Body of pancreas (tissue), 4 donors: Measurements from ENCODE around the gene KIAA1549. TPM values are rescaled to one million over a fixed set of nuclear protein-coding genes. Genes with fewer than 3 reads are reported as not detected.
"Not testable (repeated sequence)": the region's sequence is repeated elsewhere in the genome, so short reads cannot be mapped to it uniquely, and the experiment has no call there.

Source experiments
- ATAC-seq: fragments of 150-250 bp; one replicate; pipeline ENCODE4 v1.9.1; 2016
- DNase-seq, 4 donors: peaks; one replicate each; pipeline ENCODE4 v3.0.0-alpha.2; 2019
- H3K27ac ChIP-seq, 4 donors: fragments of 200-600 bp; sonication (generic); 1 replicate in 3 of 4; 2 replicates in 1 of 4; pipeline versions ENCODE4 v1.5.1 to v1.6.1; 2016 to 2019; ENCODE audit warnings: mild to moderate bottlenecking in 1 of 4, mixed read lengths in 1 of 4, moderate library complexity in 1 of 4
- H3K27me3 ChIP-seq, 2 donors: fragments of 200-600 bp; sonication (generic); one replicate each; pipeline ENCODE4 v1.6.0; 2016; ENCODE audit warnings: mild to moderate bottlenecking in 1 of 2
- H3K36me3 ChIP-seq, 2 donors: fragments of 200-600 bp; sonication (generic); replicated peaks in 1 of 2; 2 replicates each; pipeline ENCODE4 v1.5.1; 2016; ENCODE audit warnings: low read depth in 2 of 2; ENCODE audit not compliant: insufficient read depth in 1 of 2
- H3K4me1 ChIP-seq: fragments of 200-600 bp; sonication (generic); one replicate; pipeline ENCODE4 v1.6.0; 2016
- H3K4me3 ChIP-seq, 2 donors: fragments of 200-600 bp; sonication (generic); 1 replicate in 1 of 2; 2 replicates in 1 of 2; pipeline ENCODE4 v1.5.1; 2016 to 2019
- H3K9me3 ChIP-seq, 3 donors: fragments of 200-600 bp; sonication (generic); 1 replicate in 2 of 3; 2 replicates in 1 of 3; pipeline ENCODE4 v1.5.1; 2016
- CTCF ChIP-seq, 7 experiments: fragments of 450-650 bp in 4 of 7; fragments of 200-600 bp in 3 of 7; sonication (generic) in 3 of 7; IDR thresholded peaks; one replicate each; pipeline ENCODE4 v1.5.1; 2016 to 2019; ENCODE audit warnings: antibody characterized with exemption in 7 of 7
- POLR2A ChIP-seq, 3 donors: fragments of 450-650 bp; IDR thresholded peaks; one replicate each; pipeline ENCODE4 v1.6.1; 2016; ENCODE audit warnings: antibody characterized with exemption in 3 of 3, mild to moderate bottlenecking in 2 of 3
- WGBS, 2 donors: methylation state at CpG; one replicate each; pipeline ENCODE4 v1.1.5; 2017; 5-methylcytosine and 5-hydroxymethylcytosine counted together
- intact Hi-C: fragments of 100-400 bp; cut with DNase I; formaldehyde crosslinking; loops from one replicate; pipeline ENCODE4 v1.15.1; 2023
- total RNA-seq, 2 donors: library from RNA; depleted of rRNA; stranded (reverse); fragments of >200 nt; gene quantifications; one replicate each; pipeline ENCODE4 v1.1.0, GENCODE V29; 2016

KIAA1549 gene
- total RNA-seq, 2 donors from 2014 or later, result 5.3 to 6.0 TPM

- 64 to 76% methylated on average over 2 of the region's 2 CpGs for WGBS, 2 donors
- Histone ChIP-seq H3K27me3 (no peaks in the 10 kb centered on the region), H3K9me3 (no peaks in the 10 kb centered on the region), H3K36me3 (no peaks in the 10 kb centered on the region), H3K4me3 (no peak overlapping the region), H3K27ac (no peak overlapping the region), H3K4me1 (no peaks in the 10 kb centered on the region)
- intact Hi-C loops, result no loop called here
- DNase-seq, result no peak
- TF ChIP-seq CTCF (IDR thresholded peaks at IDR 0.05) (no peak), POLR2A (IDR thresholded peaks at IDR 0.05) (no peak)
- ATAC-seq, result no peak
Measured at GRCh38 chr7:138813945-138814344, 167.2 kb downstream of the KIAA1549 start.

- H3K27ac ChIP-seq, intact Hi-C loops, H3K4me1 ChIP-seq, DNase-seq, ATAC-seq, H3K4me3 ChIP-seq, H3K27me3 ChIP-seq, H3K9me3 ChIP-seq, H3K36me3 ChIP-seq: not testable (repeated sequence)
- WGBS, 2 donors, result 90 to 94% methylated on average over 2 of the region's 2 CpGs
Measured at GRCh38 chr7:138811327-138811726, 169.9 kb downstream of the KIAA1549 start.

GRCh38 chr7:138809346-138809745 lies 171.8 kb downstream of the KIAA1549 start:
- no peaks in the 10 kb centered on the region for H3K27me3 ChIP-seq
- H3K9me3 ChIP-seq, result no peaks in the 10 kb centered on the region
- intact Hi-C loops, result no loop called here
- WGBS, 2 donors, result 65 to 75% methylated on average over 4 of the region's 4 CpGs
- no peaks in the 10 kb centered on the region for H3K4me1 ChIP-seq
- no peaks in the 10 kb centered on the region for H3K36me3 ChIP-seq
- DNase-seq, result no peak
- ATAC-seq, result no peak
- TF ChIP-seq CTCF (IDR thresholded peaks at IDR 0.05) (no peak), POLR2A (IDR thresholded peaks at IDR 0.05) (no peak)
- no peak overlapping the region for H3K27ac ChIP-seq
- H3K4me3 ChIP-seq, result no peak overlapping the region

- no peaks in the 10 kb centered on the region for H3K9me3 ChIP-seq
Measured at GRCh38 chr7:138804618-138805017, 176.6 kb downstream of the KIAA1549 start.

GRCh38 chr7:138802706-138803105 lies 178.5 kb downstream of the KIAA1549 start:
- no peaks in the 10 kb centered on the region for H3K4me1 ChIP-seq
- WGBS, 2 donors, result 90 to 91% methylated on average over 10 to 18 of the region's 18 CpGs

More at GRCh38 chr7:138804618-138805017, 176.6 kb downstream of the KIAA1549 start:
- H3K4me3 ChIP-seq, result no peak overlapping the region
- H3K36me3 ChIP-seq, result no peaks in the 10 kb centered on the region
- 72 to 86% methylated on average over 1 of the region's 1 CpG for WGBS, 2 donors
- H3K27ac ChIP-seq, result no peak overlapping the region
- ATAC-seq, result no peak
- TF ChIP-seq CTCF (IDR thresholded peaks at IDR 0.05) (no peak), POLR2A (IDR thresholded peaks at IDR 0.05) (no peak)
- intact Hi-C loops, result no loop called here
- H3K27me3 ChIP-seq, result no peaks in the 10 kb centered on the region
- H3K4me1 ChIP-seq, result no peaks in the 10 kb centered on the region
- no peak for DNase-seq

More at GRCh38 chr7:138802706-138803105, 178.5 kb downstream of the KIAA1549 start:
- no peak for TF ChIP-seq CTCF (IDR thresholded peaks at IDR 0.05)
- no peak for TF ChIP-seq POLR2A (IDR thresholded peaks at IDR 0.05)
- ATAC-seq (no peak), DNase-seq (no peak)
- intact Hi-C loops, result no loop called here
- Histone ChIP-seq H3K36me3 (no peaks in the 10 kb centered on the region), H3K4me3 (no peak overlapping the region), H3K27ac (no peak overlapping the region), H3K27me3 (no peaks in the 10 kb centered on the region), H3K9me3 (no peaks in the 10 kb centered on the region)
